HEK293 (cell line): ENCODE results near the gene AKAP12.
A peak's percentile ranks its signal among the peaks of the same experiment; 100 is the strongest.

Experiments used
- KLF16 ChIP-seq: fragments of 450-650 bp; formaldehyde crosslinking; IDR thresholded peaks from 2 replicates; pipeline ENCODE4 v1.5.1; 2017; ENCODE audit warnings: missing biosample characterization, missing genetic modification characterization
- MZF1 ChIP-seq: fragments of 450-650 bp; formaldehyde crosslinking; IDR thresholded peaks from 2 replicates; pipeline ENCODE4 v1.5.1; 2017; ENCODE audit warnings: missing biosample characterization, missing genetic modification characterization, borderline replicate concordance
- PBX3 ChIP-seq: sonication (generic); formaldehyde crosslinking; IDR thresholded peaks from 2 replicates; pipeline ENCODE4 v1.8.1; 2022; ENCODE audit warnings: mild to moderate bottlenecking, moderate library complexity, missing genetic modification reagents
- PRDM2 ChIP-seq: fragments of 450-650 bp; formaldehyde crosslinking; IDR thresholded peaks from 2 replicates; pipeline ENCODE4 v1.5.1; 2016; ENCODE audit warnings: missing biosample characterization, missing genetic modification characterization, borderline replicate concordance
- SCRT1 ChIP-seq: fragments of 450-650 bp; formaldehyde crosslinking; IDR thresholded peaks from 2 replicates; pipeline ENCODE4 v1.5.1; 2016; ENCODE audit warnings: missing biosample characterization, missing genetic modification characterization, borderline replicate concordance
- ZBTB10 ChIP-seq: fragments of 450-650 bp; formaldehyde crosslinking; IDR thresholded peaks from 2 replicates; pipeline ENCODE4 v1.5.1; 2016; ENCODE audit warnings: missing biosample characterization, missing genetic modification characterization
- ZBTB20 ChIP-seq: fragments of 450-650 bp; formaldehyde crosslinking; IDR thresholded peaks from 2 replicates; pipeline ENCODE4 v1.5.1; 2016; ENCODE audit warnings: missing biosample characterization, missing genetic modification characterization
- ZFHX2 ChIP-seq: fragments of 450-650 bp; formaldehyde crosslinking; conservative IDR thresholded peaks from 2 replicates; pipeline ENCODE4 v1.5.1; 2016; ENCODE audit warnings: missing biosample characterization, missing genetic modification characterization
- ZFP3 ChIP-seq: fragments of 450-650 bp; formaldehyde crosslinking; IDR thresholded peaks from 2 replicates; pipeline ENCODE4 v1.5.1; 2016; ENCODE audit warnings: low read depth, missing biosample characterization, missing genetic modification characterization
- ZNF174 ChIP-seq: fragments of 450-650 bp; formaldehyde crosslinking; IDR thresholded peaks from 2 replicates; pipeline ENCODE4 v1.5.0; 2017; ENCODE audit warnings: missing biosample characterization, mild to moderate bottlenecking, missing genetic modification characterization
- ZNF19 ChIP-seq: fragments of 450-650 bp; formaldehyde crosslinking; IDR thresholded peaks from 2 replicates; pipeline ENCODE4; 2016; ENCODE audit warnings: missing biosample characterization, missing genetic modification characterization, low read depth
- ZNF221 ChIP-seq: fragments of 450-650 bp; formaldehyde crosslinking; IDR thresholded peaks from 2 replicates; pipeline ENCODE4 v1.5.1; 2017; ENCODE audit warnings: missing biosample characterization, missing genetic modification characterization, borderline replicate concordance
- ZNF24 ChIP-seq: fragments of 450-650 bp; formaldehyde crosslinking; IDR thresholded peaks from 2 replicates; pipeline ENCODE4 v1.5.1; 2016; ENCODE audit warnings: missing biosample characterization, missing genetic modification characterization
- ZNF280D ChIP-seq: fragments of 450-650 bp; formaldehyde crosslinking; IDR thresholded peaks from 2 replicates; pipeline ENCODE4 v1.5.1; 2016; ENCODE audit warnings: missing biosample characterization, missing genetic modification characterization
- ZNF37A ChIP-seq: fragments of 450-650 bp; IDR thresholded peaks from 2 replicates; pipeline ENCODE4 v1.5.1; 2018; ENCODE audit warnings: missing biosample characterization, missing genetic modification characterization
- ZNF404 ChIP-seq: fragments of 450-650 bp; formaldehyde crosslinking; IDR thresholded peaks from 2 replicates; pipeline ENCODE4 v1.5.1; 2017; ENCODE audit warnings: missing biosample characterization, missing genetic modification characterization
- ZNF473 ChIP-seq: fragments of 450-650 bp; formaldehyde crosslinking; IDR thresholded peaks from 2 replicates; pipeline ENCODE4 v1.5.1; 2017; ENCODE audit warnings: missing biosample characterization, missing genetic modification characterization
- ZNF48 ChIP-seq: fragments of 450-650 bp; formaldehyde crosslinking; IDR thresholded peaks from 2 replicates; pipeline ENCODE4 v1.5.1; 2016; ENCODE audit warnings: missing biosample characterization, missing genetic modification characterization
- ZNF571 ChIP-seq: fragments of 450-650 bp; formaldehyde crosslinking; IDR thresholded peaks from 2 replicates; pipeline ENCODE4 v1.5.0; 2017; ENCODE audit warnings: missing biosample characterization, missing genetic modification characterization
- ZNF580 ChIP-seq: fragments of 450-650 bp; formaldehyde crosslinking; IDR thresholded peaks from 2 replicates; pipeline ENCODE4 v1.5.1; 2016; ENCODE audit warnings: missing biosample characterization, missing genetic modification characterization
- ZNF670 ChIP-seq: fragments of 450-650 bp; formaldehyde crosslinking; IDR thresholded peaks from 2 replicates; pipeline ENCODE4 v1.5.1; 2016; ENCODE audit warnings: missing biosample characterization, missing genetic modification characterization, low read depth
- ZNF776 ChIP-seq: fragments of 450-650 bp; formaldehyde crosslinking; IDR thresholded peaks from 2 replicates; pipeline ENCODE4 v1.5.0; 2017; ENCODE audit warnings: missing biosample characterization, missing genetic modification characterization, borderline replicate concordance
- ZNF830 ChIP-seq: fragments of 450-650 bp; IDR thresholded peaks from 2 replicates; pipeline ENCODE4 v1.5.0; 2018; ENCODE audit warnings: missing biosample characterization, missing genetic modification characterization, low read depth, mild to moderate bottlenecking, moderate library complexity
- ZNF837 ChIP-seq: fragments of 450-650 bp; formaldehyde crosslinking; IDR thresholded peaks from 2 replicates; pipeline ENCODE4 v1.5.1; 2016; ENCODE audit warnings: missing biosample characterization, missing genetic modification characterization
- ZSCAN18 ChIP-seq: fragments of 450-650 bp; formaldehyde crosslinking; IDR thresholded peaks from 2 replicates; pipeline ENCODE4 v1.5.1; 2016; ENCODE audit warnings: missing biosample characterization, missing genetic modification characterization

The AKAP12 gene

GRCh38 chr6:151240036-151240685, 394 bp downstream of the AKAP12 start (continued):
- no peak for TF ChIP-seq ZFP3 (tag by site-specific recombination)
- peak; percentile 58; the same call in 1 of the 2 replicates for TF ChIP-seq ZNF24 (tag by site-specific recombination)
- no peak for TF ChIP-seq ZNF221 (tag by site-specific recombination)
- TF ChIP-seq ZNF280D: no peak
- TF ChIP-seq ZSCAN18 (tag by site-specific recombination): no peak
- TF ChIP-seq ZNF580 (tag by site-specific recombination): no peak
- TF ChIP-seq ZNF404 (tag by site-specific recombination): no peak
- peak; percentile 94 for TF ChIP-seq KLF16 (tag by site-specific recombination)
- no peak for TF ChIP-seq ZNF473 (tag by site-specific recombination)
- no peak for TF ChIP-seq ZNF670 (tag by site-specific recombination)
- no peak for TF ChIP-seq ZNF37A (tag by site-specific recombination)
- TF ChIP-seq ZNF48: no peak
- no peak for TF ChIP-seq ZNF19 (tag by site-specific recombination)
- TF ChIP-seq SCRT1 (tag by site-specific recombination): no peak
- peak; percentile 43; the same call in 1 of the 2 replicates for TF ChIP-seq ZBTB20
- no peak for TF ChIP-seq ZNF776 (tag by site-specific recombination)
- no peak for TF ChIP-seq ZNF830 (tag by site-specific recombination)
- no peak for TF ChIP-seq ZNF571
- TF ChIP-seq MZF1 (tag by site-specific recombination): no peak
- TF ChIP-seq ZBTB10 (tag by site-specific recombination): 0 out of 2 replicates have a peak, but pooled peaks have one; percentile 56
- peak; percentile 48 for TF ChIP-seq ZFHX2 (tag by site-specific recombination)
- TF ChIP-seq ZNF837 (tag by site-specific recombination): no peak
- no peak for TF ChIP-seq PRDM2 (tag by site-specific recombination)
- peak; percentile 88; the same call in 1 of the 2 replicates for TF ChIP-seq PBX3 (CRISPR knock-in tag)
- no peak for TF ChIP-seq ZNF174
